Measurements from ENCODE around the gene IKZF3. TPM values are rescaled to one million over a fixed set of nuclear protein-coding genes. Genes with fewer than 3 reads are reported as not detected.

The IKZF3 gene
- total and polyA plus RNA-seq, 7 experiments from 2014 or later = 9.7 to 77.8 (median 55.5) TPM

GRCh38 chr17:39754161-39754957, 109.8 kb downstream of the IKZF3 start:
- Mint-ChIP-seq H3K27ac (peak overlapping the region; percentile 87 to 99 (median 97)), H3K9me3 (peaks cover 0 to 2% (median 0%) of the 10 kb centered on the region in 11 donors), H3K36me3 (peaks cover 0 to 3% (median 0%) of the 10 kb centered on the region in 5 donors), H3K27me3 (no peaks in the 10 kb centered on the region), H3K4me3 (peak overlapping the region; percentile 63 to 92 (median 82)), H3K4me1 (peaks cover 37 to 59% (median 53%) of the 10 kb centered on the region in 7 donors)
- DNase-seq (peak; percentile 94 to 99 (median 99)), ATAC-seq (peak; percentile 90)
- Histone ChIP-seq H3K4me1 (ENCODE audit: control insufficient read depth in 2 of 2, insufficient read depth in 2 of 2, low read length in 2 of 2) (peaks cover 43 to 59% of the 10 kb centered on the region in 2 donors), H3K27me3 (ENCODE audit: control insufficient read depth in 2 of 2, insufficient read depth in 2 of 2, low read length in 2 of 2) (no peaks in the 10 kb centered on the region), H3K36me3 (ENCODE audit: control insufficient read depth in 2 of 3, insufficient read depth in 3 of 3, low read length in 3 of 3) (no peaks in the 10 kb centered on the region), H3K9me3 (ENCODE audit: control insufficient read depth in 2 of 3, low read length in 3 of 3) (no peaks in the 10 kb centered on the region), H3K4me3 (ENCODE audit: low read length) (peak overlapping the region; percentile 76), H3K27ac (ENCODE audit: low read depth, low read length) (peak overlapping the region; percentile 87)
- ChIA-PET POLR2A (interaction anchor here (0.7 to 2.9 kb wide), 30 partner anchors 10 to 555 kb away, joined by 3 to 50 read pairs (median 6); partner anchors contain the start of genes IKZF3, MIEN1, NR1D1 and PGAP3), CTCF (interaction anchor here (0.6 to 2.7 kb wide), 16 partner anchors 9 to 511 kb away, joined by 3 to 14 read pairs (median 3); partner anchors contain the start of genes MIEN1 and PSMD3)
- intact Hi-C loops (cut with micrococcal nuclease) = loop anchor here (1.0 to 5.0 kb wide), 20 partner anchors 16 to 292 kb away; partner anchors contain the start of genes IKZF3 (in 2 of the 2), LRRC3C (in 2 of the 2), MIEN1 (in 2 of the 2) and ORMDL3 (in 2 of the 2)

DNA sequence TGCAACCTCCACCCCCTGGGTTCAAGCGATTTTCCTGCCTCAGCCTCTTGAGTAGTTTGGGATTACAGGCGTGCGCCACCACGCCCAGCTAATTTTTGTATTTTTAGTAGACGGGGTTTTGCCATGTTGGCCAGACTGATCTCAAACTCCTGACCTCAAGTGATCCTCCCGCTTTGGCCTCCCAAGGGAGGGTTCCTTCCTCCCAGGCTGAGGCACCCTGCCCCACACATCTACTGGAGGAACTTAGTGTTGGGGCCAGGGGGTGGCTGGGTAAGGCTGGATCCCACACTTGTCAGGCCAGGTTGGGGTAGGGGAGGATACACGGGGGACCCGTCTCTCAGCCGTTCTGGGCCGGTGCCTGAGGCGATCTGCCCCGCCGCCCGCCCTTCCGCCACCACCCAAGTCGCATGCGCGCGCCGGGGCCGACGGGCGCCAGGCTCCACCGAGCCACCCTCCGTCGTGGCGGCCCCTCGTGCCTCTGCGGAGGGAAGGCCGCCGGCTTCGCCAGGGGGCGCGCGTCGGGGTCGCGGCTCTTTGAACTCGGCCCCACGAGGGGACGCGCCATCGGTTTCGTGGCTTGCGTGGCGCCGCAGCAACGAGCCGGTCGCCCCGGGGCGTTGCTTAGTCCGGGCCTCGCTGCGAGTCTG, 110.5 kb downstream of the IKZF3 start:
- no peaks in the 10 kb centered on the region for H3K9me3 ChIP-seq (ENCODE audit: control insufficient read depth in 2 of 3, low read length in 3 of 3)
- ChIA-PET CTCF (interaction anchor here (0.8 to 3.3 kb wide), 3 partner anchors 19 to 131 kb away, joined by 3 to 27 read pairs (median 4); no protein-coding TSS in a partner anchor), POLR2A (interaction anchor here (0.7 to 1.7 kb wide), 10 partner anchors 15 to 719 kb away, joined by 3 to 7 read pairs (median 4); partner anchors contain the start of gene MIEN1)
- H3K27me3 Mint-ChIP-seq = no peaks in the 10 kb centered on the region
- DNase-seq (peak in 2 of 9 donors; percentile 66 to 76), ATAC-seq (peak; percentile 27)
- intact Hi-C loops (cut with micrococcal nuclease) = loop anchor here (1.0 to 5.0 kb wide), 20 partner anchors 17 to 291 kb away; partner anchors contain the start of genes IKZF3 (in 2 of the 2), LRRC3C (in 2 of the 2), MIEN1 (in 2 of the 2) and ORMDL3 (in 2 of the 2)
- peak overlapping the region; percentile 67 to 92 (median 84) for H3K4me3 Mint-ChIP-seq
- H3K27me3 ChIP-seq (ENCODE audit: control insufficient read depth in 2 of 2, insufficient read depth in 2 of 2, low read length in 2 of 2) = no peaks in the 10 kb centered on the region
- H3K9me3 Mint-ChIP-seq = peaks cover 0 to 2% (median 0%) of the 10 kb centered on the region in 11 donors
- peak overlapping the region; percentile 87 for H3K27ac ChIP-seq (ENCODE audit: low read depth, low read length)
- peak overlapping the region; percentile 69 for H3K4me3 ChIP-seq (ENCODE audit: low read length)
- peaks cover 32 to 52% (median 46%) of the 10 kb centered on the region in 7 donors for H3K4me1 Mint-ChIP-seq
- no peaks in the 10 kb centered on the region for H3K36me3 ChIP-seq (ENCODE audit: control insufficient read depth in 2 of 3, insufficient read depth in 3 of 3, low read length in 3 of 3)
- no peaks in the 10 kb centered on the region for H3K36me3 Mint-ChIP-seq
- H3K4me1 ChIP-seq (ENCODE audit: control insufficient read depth in 2 of 2, insufficient read depth in 2 of 2, low read length in 2 of 2) = peaks cover 43 to 51% of the 10 kb centered on the region in 2 donors
- H3K27ac Mint-ChIP-seq = peak overlapping the region; percentile 78 to 99 (median 95)

GRCh38 chr17:39752241-39752881, 111.8 kb downstream of the IKZF3 start:
- ATAC-seq (no peak), DNase-seq (no peak)
- intact Hi-C loops (cut with micrococcal nuclease) = loop anchor here in 1 of 2 donors (5.0 kb wide), 2 partner anchors 115 to 290 kb away; partner anchors contain the start of genes CDK12 and STARD3
- POLR2A ChIA-PET = interaction anchor here (0.9 to 1.7 kb wide), 9 partner anchors 12 to 174 kb away, joined by 3 to 7 read pairs (median 5); partner anchors contain the start of gene MIEN1
- Mint-ChIP-seq H3K27ac (peak overlapping the region; percentile 65 to 99 (median 87)), H3K4me1 (peaks cover 22 to 40% (median 33%) of the 10 kb centered on the region in 7 donors), H3K9me3 (peaks cover 0 to 2% (median 0%) of the 10 kb centered on the region in 11 donors), H3K27me3 (no peaks in the 10 kb centered on the region), H3K36me3 (no peaks in the 10 kb centered on the region), H3K4me3 (peak overlapping the region; percentile 42 to 84 (median 76))
- Histone ChIP-seq H3K27ac (ENCODE audit: low read depth, low read length) (no peak overlapping the region), H3K36me3 (ENCODE audit: control insufficient read depth in 2 of 3, insufficient read depth in 3 of 3, low read length in 3 of 3) (no peaks in the 10 kb centered on the region), H3K4me3 (ENCODE audit: low read length) (no peak overlapping the region), H3K9me3 (ENCODE audit: control insufficient read depth in 2 of 3, low read length in 3 of 3) (no peaks in the 10 kb centered on the region), H3K4me1 (ENCODE audit: control insufficient read depth in 2 of 2, insufficient read depth in 2 of 2, low read length in 2 of 2) (peaks cover 34 to 39% of the 10 kb centered on the region in 2 donors), H3K27me3 (ENCODE audit: control insufficient read depth in 2 of 2, insufficient read depth in 2 of 2, low read length in 2 of 2) (no peaks in the 10 kb centered on the region)
- CTCF ChIA-PET = interaction anchor here (0.6 to 3.3 kb wide), 4 partner anchors 45 to 276 kb away, joined by 3 to 27 read pairs (median 4); no protein-coding TSS in a partner anchor

DNA sequence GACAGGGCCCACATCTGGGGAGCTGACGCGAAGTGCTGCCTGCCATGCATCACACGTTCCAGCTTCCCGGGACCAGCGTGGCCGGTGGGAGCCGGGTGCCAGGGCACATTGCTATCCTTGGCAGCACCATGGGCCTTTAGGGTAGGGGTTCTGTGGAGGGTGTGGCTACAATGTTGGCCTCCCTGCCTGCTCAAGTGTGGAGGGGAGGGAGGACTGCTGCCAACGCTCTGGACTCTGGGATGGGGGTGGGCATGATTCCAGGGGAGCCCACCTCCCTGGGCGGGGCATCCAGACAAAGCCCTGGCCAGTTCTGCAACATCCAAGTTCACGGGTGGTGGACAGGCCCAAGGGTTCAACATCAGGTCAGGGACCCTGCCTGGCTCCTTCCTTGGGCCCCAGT, 112.5 kb downstream of the IKZF3 start:
- H3K27ac Mint-ChIP-seq = peak overlapping the region in 2 of 9 donors; percentile 9 to 99
- H3K4me1 Mint-ChIP-seq = peaks cover 19 to 32% (median 28%) of the 10 kb centered on the region in 7 donors
- peaks cover 0 to 2% (median 0%) of the 10 kb centered on the region in 11 donors for H3K9me3 Mint-ChIP-seq
- no peaks in the 10 kb centered on the region for H3K27me3 Mint-ChIP-seq
- POLR2A ChIA-PET = interaction anchor here (0.7 to 1.7 kb wide), 2 partner anchors 13 to 22 kb away, joined by 4 to 5 read pairs; no protein-coding TSS in a partner anchor
- H3K36me3 ChIP-seq (ENCODE audit: control insufficient read depth in 2 of 3, insufficient read depth in 3 of 3, low read length in 3 of 3) = no peaks in the 10 kb centered on the region
- ATAC-seq (no peak), DNase-seq (no peak)
- H3K27ac ChIP-seq (ENCODE audit: low read depth, low read length) = no peak overlapping the region
- H3K4me1 ChIP-seq (ENCODE audit: control insufficient read depth in 2 of 2, insufficient read depth in 2 of 2, low read length in 2 of 2) = peaks cover 26 to 31% of the 10 kb centered on the region in 2 donors
- peak overlapping the region in 3 of 10 donors; percentile 7 to 73 (median 42) for H3K4me3 Mint-ChIP-seq
- no peaks in the 10 kb centered on the region for H3K9me3 ChIP-seq (ENCODE audit: control insufficient read depth in 2 of 3, low read length in 3 of 3)
- no peak overlapping the region for H3K4me3 ChIP-seq (ENCODE audit: low read length)
- no peaks in the 10 kb centered on the region for H3K36me3 Mint-ChIP-seq
- intact Hi-C loops (cut with micrococcal nuclease) = loop anchor here in 1 of 2 donors (5.0 kb wide), 2 partner anchors 114 to 289 kb away; partner anchors contain the start of genes CDK12 and STARD3
- CTCF ChIA-PET = interaction anchor here (0.6 to 3.3 kb wide), 3 partner anchors 110 to 276 kb away, joined by 3 to 27 read pairs (median 3); no protein-coding TSS in a partner anchor
- H3K27me3 ChIP-seq (ENCODE audit: control insufficient read depth in 2 of 2, insufficient read depth in 2 of 2, low read length in 2 of 2) = no peaks in the 10 kb centered on the region

GRCh38 chr17:39751016-39751543, 113.0 kb downstream of the IKZF3 start:
- H3K9me3 Mint-ChIP-seq = peaks cover 0 to 2% (median 0%) of the 10 kb centered on the region in 11 donors

More at GRCh38 chr17:39751016-39751543, 113.0 kb downstream of the IKZF3 start:
- Mint-ChIP-seq H3K27ac (no peak overlapping the region), H3K4me3 (no peak overlapping the region), H3K4me1 (peaks cover 16 to 27% (median 22%) of the 10 kb centered on the region in 7 donors), H3K27me3 (no peaks in the 10 kb centered on the region), H3K36me3 (no peaks in the 10 kb centered on the region)
- no peak for DNase-seq
- intact Hi-C loops (cut with micrococcal nuclease) = loop anchor here in 1 of 2 donors (5.0 kb wide), 2 partner anchors 114 to 289 kb away; partner anchors contain the start of genes CDK12 and STARD3
- Histone ChIP-seq H3K9me3 (ENCODE audit: control insufficient read depth in 2 of 3, low read length in 3 of 3) (no peaks in the 10 kb centered on the region), H3K27ac (ENCODE audit: low read depth, low read length) (no peak overlapping the region), H3K4me1 (ENCODE audit: control insufficient read depth in 2 of 2, insufficient read depth in 2 of 2, low read length in 2 of 2) (peaks cover 21 to 26% of the 10 kb centered on the region in 2 donors), H3K36me3 (ENCODE audit: control insufficient read depth in 2 of 3, insufficient read depth in 3 of 3, low read length in 3 of 3) (no peaks in the 10 kb centered on the region), H3K4me3 (ENCODE audit: low read length) (no peak overlapping the region), H3K27me3 (ENCODE audit: control insufficient read depth in 2 of 2, insufficient read depth in 2 of 2, low read length in 2 of 2) (no peaks in the 10 kb centered on the region)
- CTCF ChIA-PET = interaction anchor here (1.1 to 3.3 kb wide), 2 partner anchors 110 to 129 kb away, joined by 3 to 27 read pairs; no protein-coding TSS in a partner anchor
- POLR2A ChIA-PET = interaction anchor here (0.7 kb wide), 1 partner anchor 21 kb away, joined by 4 read pairs; no protein-coding TSS in a partner anchor
- ATAC-seq = no peak

Measured in naive thymus-derived CD4-positive, alpha-beta T cell (primary cell).